AG09309 (cell line): Measurements from ENCODE around the gene ZCCHC17.
A peak's percentile ranks its signal among the peaks of the same experiment; 100 is the strongest.

Experiments used
- DNase-seq: peaks from one replicate; pipeline ENCODE4 v3.0.0-alpha.2; 2010; ENCODE audit warnings: low read depth
- H3K4me3 ChIP-seq: 2 replicates; pipeline ENCODE4 v1.5.1; 2011; ENCODE audit warnings: mild to moderate bottlenecking, low read depth, low read length, moderate library complexity; ENCODE audit not compliant: control insufficient read depth
- CTCF ChIP-seq: IDR thresholded peaks from 2 replicates; pipeline ENCODE4 v1.5.1; 2011; ENCODE audit warnings: mild to moderate bottlenecking, low read depth, low read length, inconsistent platforms; ENCODE audit not compliant: insufficient read depth, control insufficient read depth; ENCODE audit errors: missing control alignments

Gene ZCCHC17

GRCh38 chr1:31296486-31297276 is at the start of gene ZCCHC17, which contains the start of gene SNRNP40:
ZCCHC17 (plus strand) TSS chr1:31297032; CDS start chr1:31310099, 13,067 bp downstream.
SNRNP40 (minus strand) TSS chr1:31296788; CDS start chr1:31296751, 37 bp downstream.
- H3K4me3 ChIP-seq: peak within 1 kb of the TSS; percentile 74
- peak; percentile 4 for TF ChIP-seq CTCF
- peak; percentile 96 for DNase-seq

- no peak for DNase-seq
- no peak for TF ChIP-seq CTCF
- H3K4me3 ChIP-seq: no peak overlapping the region
These were observed 48.6 kb upstream of the ZCCHC17 start for GRCh38 chr1:31248276-31248675.

GRCh38 chr1:31249854-31250253 is 47.0 kb upstream of the ZCCHC17 start:
- no peak overlapping the region for H3K4me3 ChIP-seq
- DNase-seq: no peak
- no peak for TF ChIP-seq CTCF

- no peak overlapping the region for H3K4me3 ChIP-seq
- DNase-seq: no peak
- no peak for TF ChIP-seq CTCF
These were observed 39.6 kb upstream of the ZCCHC17 start for GRCh38 chr1:31257213-31257612.

- TF ChIP-seq CTCF: no peak
- H3K4me3 ChIP-seq: no peak overlapping the region
- DNase-seq: no peak
These were observed 38.3 kb upstream of the ZCCHC17 start for GRCh38 chr1:31258581-31258980.

- no peak for DNase-seq
- no peak for TF ChIP-seq CTCF
- no peak overlapping the region for H3K4me3 ChIP-seq
These were observed 37.1 kb upstream of the ZCCHC17 start for GRCh38 chr1:31259746-31260145.
